Measurements from ENCODE around the gene BCL7A. TPM values are rescaled to one million over a fixed set of nuclear protein-coding genes. Genes with fewer than 3 reads are reported as not detected.

The BCL7A gene
- total and polyA plus RNA-seq, 4 donors, result 3.5 to 8.3 (median 4.9) TPM

GRCh38 chr12:122029620-122030423 lies 8.1 kb downstream of the BCL7A start:
- Histone ChIP-seq H3K27ac (ENCODE audit: low read depth in 1 of 2, low read length in 2 of 2) (no peak overlapping the region), H3K4me3 (ENCODE audit: low read depth in 1 of 3, low read length in 3 of 3) (no peak overlapping the region), H3K9ac (ENCODE audit: low read depth in 1 of 2, low read length in 2 of 2) (no peak overlapping the region), H3K9me3 (ENCODE audit: control insufficient read depth in 4 of 4, low read length in 3 of 4) (no peaks in the 10 kb centered on the region), H3K4me1 (ENCODE audit: control insufficient read depth in 4 of 4, insufficient read depth in 4 of 4, low read length in 3 of 4) (peaks cover 2 to 18% (median 7%) of the 10 kb centered on the region in 4 donors), H3K36me3 (ENCODE audit: control insufficient read depth in 4 of 4, insufficient read depth in 3 of 4, low read depth in 1 of 4, low read length in 3 of 4) (no peaks in the 10 kb centered on the region), H3K27me3 (ENCODE audit: control insufficient read depth in 4 of 4, insufficient read depth in 4 of 4, low read length in 3 of 4) (no peaks in the 10 kb centered on the region)
- DNase-seq (ENCODE audit: low spot score), result no peak
- WGBS, result 76% methylated on average over 28 of the region's 28 CpGs
- TF ChIP-seq REST (IDR thresholded peaks at IDR 0.05) (no peak), ATF3 (IDR thresholded peaks at IDR 0.05) (no peak), FOXA2 (IDR thresholded peaks at IDR 0.05) (no peak), TAF1 (conservative IDR thresholded peaks at IDR 0.05) (no peak), JUND (IDR thresholded peaks at IDR 0.05) (no peak), FOXA1 (IDR thresholded peaks at IDR 0.05) (no peak), RAD21 (IDR thresholded peaks at IDR 0.05) (no peak), EGR1 (IDR thresholded peaks at IDR 0.05; ENCODE audit: low read depth in 2 of 2) (no peak), YY1 (IDR thresholded peaks at IDR 0.05) (no peak), GABPA (IDR thresholded peaks at IDR 0.05 in 1 of 2, conservative IDR thresholded peaks at IDR 0.05 in 1 of 2) (no peak), HNF4A (conservative IDR thresholded peaks at IDR 0.05) (no peak), MAX (IDR thresholded peaks at IDR 0.05) (no peak)

GRCh38 chr12:122030424-122031035 lies 8.8 kb downstream of the BCL7A start:
- Histone ChIP-seq H3K9ac (ENCODE audit: low read depth in 1 of 2, low read length in 2 of 2) (no peak overlapping the region), H3K4me1 (ENCODE audit: control insufficient read depth in 4 of 4, insufficient read depth in 4 of 4, low read length in 3 of 4) (peaks cover 2 to 18% (median 7%) of the 10 kb centered on the region in 4 donors), H3K27me3 (ENCODE audit: control insufficient read depth in 4 of 4, insufficient read depth in 4 of 4, low read length in 3 of 4) (no peaks in the 10 kb centered on the region), H3K9me3 (ENCODE audit: control insufficient read depth in 4 of 4, low read length in 3 of 4) (no peaks in the 10 kb centered on the region), H3K27ac (ENCODE audit: low read depth in 1 of 2, low read length in 2 of 2) (no peak overlapping the region), H3K36me3 (ENCODE audit: control insufficient read depth in 4 of 4, insufficient read depth in 3 of 4, low read depth in 1 of 4, low read length in 3 of 4) (peaks cover 0 to 4% (median 2%) of the 10 kb centered on the region in 4 donors), H3K4me3 (ENCODE audit: low read depth in 1 of 3, low read length in 3 of 3) (no peak overlapping the region)
- WGBS, result 93% methylated on average over 13 of the region's 13 CpGs
- no peak for DNase-seq (ENCODE audit: low spot score)
- TF ChIP-seq GABPA (IDR thresholded peaks at IDR 0.05 in 1 of 2, conservative IDR thresholded peaks at IDR 0.05 in 1 of 2) (no peak), NR2F2 (IDR thresholded peaks at IDR 0.05) (no peak)
